WTC11 (cell line): ENCODE results near the gene PDE6G. TPM values are rescaled to one million over a fixed set of nuclear protein-coding genes. Genes with fewer than 3 reads are reported as not detected.

Experiments
- ATF1 ChIP-seq: sonication (generic); formaldehyde crosslinking; IDR thresholded peaks from 2 replicates; pipeline ENCODE4 v1.8.1; 2023; ENCODE audit warnings: mild to moderate bottlenecking, moderate library complexity, missing genetic modification reagents
- CREM ChIP-seq: sonication (generic); formaldehyde crosslinking; IDR thresholded peaks from 2 replicates; pipeline ENCODE4 v1.8.1; 2022; ENCODE audit warnings: mild to moderate bottlenecking, missing genetic modification reagents, moderate library complexity
- GRHL2 ChIP-seq: fragments of 250-450 bp; sonication (Bioruptor Pico); IDR thresholded peaks from 2 replicates; pipeline ENCODE4 v1.8.0; 2022; ENCODE audit warnings: mild to moderate bottlenecking, moderate library complexity; ENCODE audit not compliant: insufficient replicate concordance, severe bottlenecking
- MYBL2 ChIP-seq: sonication (generic); formaldehyde crosslinking; IDR thresholded peaks from 2 replicates; pipeline ENCODE4 v1.8.1; 2023; ENCODE audit warnings: mild to moderate bottlenecking, moderate library complexity, missing genetic modification reagents
- NR2C2 ChIP-seq: sonication (generic); formaldehyde crosslinking; IDR thresholded peaks from 2 replicates; pipeline ENCODE4 v1.8.0; 2022; ENCODE audit warnings: mild to moderate bottlenecking, missing genetic modification reagents
- SMAD3 ChIP-seq: sonication (generic); formaldehyde crosslinking; IDR thresholded peaks from 2 replicates; pipeline ENCODE4 v1.8.0; 2022; ENCODE audit warnings: missing genetic modification reagents, mild to moderate bottlenecking, borderline replicate concordance
- SMAD4 ChIP-seq: sonication (generic); formaldehyde crosslinking; IDR thresholded peaks from 2 replicates; pipeline ENCODE4 v1.8.0; 2022; ENCODE audit warnings: mild to moderate bottlenecking, missing genetic modification reagents
- TEAD1 ChIP-seq: sonication (generic); formaldehyde crosslinking; IDR thresholded peaks from 2 replicates; pipeline ENCODE4 v1.8.0; 2022; ENCODE audit warnings: mild to moderate bottlenecking, missing genetic modification reagents
- ZNF138 ChIP-seq: sonication (generic); formaldehyde crosslinking; conservative IDR thresholded peaks from 2 replicates; pipeline ENCODE4 v1.8.1; 2022; ENCODE audit warnings: mild to moderate bottlenecking, moderate library complexity, missing genetic modification reagents
- ZNF232 ChIP-seq: sonication (generic); formaldehyde crosslinking; IDR thresholded peaks from 2 replicates; pipeline ENCODE4 v1.8.0; 2022; ENCODE audit warnings: mild to moderate bottlenecking, missing genetic modification reagents
- ZNF416 ChIP-seq: fragments of 250-450 bp; sonication (Bioruptor Pico); IDR thresholded peaks from 2 replicates; pipeline ENCODE4 v1.9.0; 2021; ENCODE audit warnings: mild to moderate bottlenecking, inconsistent platforms
- ZNF423 ChIP-seq: fragments of 250-450 bp; sonication (Bioruptor Pico); IDR thresholded peaks from 2 replicates; pipeline ENCODE4 v2.1.2; 2022; ENCODE audit warnings: mild to moderate bottlenecking, moderate library complexity
- total RNA-seq: library from RNA; stranded (reverse); gene quantifications from 3 replicates; pipeline ENCODE4 v1.2.3, GENCODE V29; 2021
- TF ChIP-seq, protein P1 (sequence below): sonication (generic); formaldehyde crosslinking; IDR thresholded peaks from 2 replicates; pipeline ENCODE4 v1.8.1; 2022; ENCODE audit warnings: mild to moderate bottlenecking, missing genetic modification reagents, moderate library complexity, borderline replicate concordance
- TF ChIP-seq, protein P2 (sequence below): fragments of 250-450 bp; sonication (Bioruptor Pico); IDR thresholded peaks from 2 replicates; pipeline ENCODE4 v1.9.0; 2021; ENCODE audit warnings: mild to moderate bottlenecking, borderline replicate concordance
- TF ChIP-seq, protein P3 (sequence below): sonication (generic); formaldehyde crosslinking; IDR thresholded peaks from 2 replicates; pipeline ENCODE4 v1.8.0; 2023; ENCODE audit warnings: mild to moderate bottlenecking, missing genetic modification reagents
- TF ChIP-seq, protein P4 (sequence below): sonication (generic); formaldehyde crosslinking; IDR thresholded peaks from 2 replicates; pipeline ENCODE4 v1.8.0; 2022; ENCODE audit warnings: mild to moderate bottlenecking, missing genetic modification reagents
- TF ChIP-seq, protein P5 (sequence below): sonication (generic); formaldehyde crosslinking; IDR thresholded peaks from 2 replicates; pipeline ENCODE4 v1.8.0; 2022; ENCODE audit warnings: mild to moderate bottlenecking, missing genetic modification reagents
- TF ChIP-seq, protein P6 (sequence below): sonication (generic); formaldehyde crosslinking; IDR thresholded peaks from 2 replicates; pipeline ENCODE4 v1.8.0; 2022; ENCODE audit warnings: mild to moderate bottlenecking, missing genetic modification reagents
- TF ChIP-seq, protein P7 (sequence below): sonication (generic); formaldehyde crosslinking; IDR thresholded peaks from 2 replicates; pipeline ENCODE4 v1.8.0; 2023; ENCODE audit warnings: missing genetic modification reagents, mild to moderate bottlenecking, borderline replicate concordance
- TF ChIP-seq, protein P8 (sequence below): sonication (generic); formaldehyde crosslinking; IDR thresholded peaks from 2 replicates; pipeline ENCODE4 v1.8.1; 2023; ENCODE audit warnings: mild to moderate bottlenecking, moderate library complexity, missing genetic modification reagents

The PDE6G gene
- total RNA-seq, 1 experiment from 2014 or later = 4.4 TPM

DNA sequence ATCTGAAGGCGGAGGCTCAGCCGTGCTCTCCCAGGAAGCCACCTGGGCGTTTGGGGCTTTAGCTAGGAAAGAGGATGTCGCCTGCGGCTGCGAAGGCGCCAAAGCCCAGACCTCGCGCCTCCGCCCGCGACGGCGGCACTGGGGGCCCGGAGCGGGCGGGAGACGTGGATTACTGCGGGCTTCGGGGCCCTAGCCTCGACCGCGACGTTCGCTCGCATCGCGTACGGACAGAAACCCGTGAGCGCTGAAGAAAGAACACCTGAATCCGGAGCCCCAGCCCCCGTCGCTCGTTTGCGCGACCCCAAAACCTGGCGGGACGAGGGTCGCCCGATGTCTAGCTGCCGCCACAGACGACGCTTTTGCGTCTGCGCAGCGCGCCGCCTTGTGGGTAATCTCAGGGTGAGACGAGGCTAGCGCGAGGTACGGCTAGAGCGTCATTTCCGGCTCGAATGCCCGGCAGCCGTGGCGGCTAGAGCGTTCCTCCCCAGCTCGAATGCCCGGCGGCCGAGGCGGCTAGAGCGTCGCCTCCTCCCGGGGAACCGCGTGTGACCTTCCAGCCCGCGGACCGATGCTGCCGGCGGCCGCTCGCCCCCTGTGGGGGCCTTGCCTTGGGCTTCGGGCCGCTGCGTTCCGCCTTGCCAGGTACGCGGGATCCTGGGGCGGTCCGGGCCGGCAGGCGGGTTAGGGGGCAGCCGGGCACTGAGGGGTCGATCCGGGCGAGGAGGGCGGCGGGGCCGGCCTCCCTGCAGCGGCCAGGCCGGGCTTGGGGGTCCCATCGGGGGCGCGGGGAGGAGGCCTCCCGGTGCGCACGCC lies 46.8 kb upstream of the PDE6G start, which contains the start of gene MRPL12 (continued):
- TF ChIP-seq, protein P1, sequence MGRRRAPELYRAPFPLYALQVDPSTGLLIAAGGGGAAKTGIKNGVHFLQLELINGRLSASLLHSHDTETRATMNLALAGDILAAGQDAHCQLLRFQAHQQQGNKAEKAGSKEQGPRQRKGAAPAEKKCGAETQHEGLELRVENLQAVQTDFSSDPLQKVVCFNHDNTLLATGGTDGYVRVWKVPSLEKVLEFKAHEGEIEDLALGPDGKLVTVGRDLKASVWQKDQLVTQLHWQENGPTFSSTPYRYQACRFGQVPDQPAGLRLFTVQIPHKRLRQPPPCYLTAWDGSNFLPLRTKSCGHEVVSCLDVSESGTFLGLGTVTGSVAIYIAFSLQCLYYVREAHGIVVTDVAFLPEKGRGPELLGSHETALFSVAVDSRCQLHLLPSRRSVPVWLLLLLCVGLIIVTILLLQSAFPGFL (CRISPR knock-in tag) = no peak; the same call in 1 of the 2 replicates
- TF ChIP-seq, protein P2, sequence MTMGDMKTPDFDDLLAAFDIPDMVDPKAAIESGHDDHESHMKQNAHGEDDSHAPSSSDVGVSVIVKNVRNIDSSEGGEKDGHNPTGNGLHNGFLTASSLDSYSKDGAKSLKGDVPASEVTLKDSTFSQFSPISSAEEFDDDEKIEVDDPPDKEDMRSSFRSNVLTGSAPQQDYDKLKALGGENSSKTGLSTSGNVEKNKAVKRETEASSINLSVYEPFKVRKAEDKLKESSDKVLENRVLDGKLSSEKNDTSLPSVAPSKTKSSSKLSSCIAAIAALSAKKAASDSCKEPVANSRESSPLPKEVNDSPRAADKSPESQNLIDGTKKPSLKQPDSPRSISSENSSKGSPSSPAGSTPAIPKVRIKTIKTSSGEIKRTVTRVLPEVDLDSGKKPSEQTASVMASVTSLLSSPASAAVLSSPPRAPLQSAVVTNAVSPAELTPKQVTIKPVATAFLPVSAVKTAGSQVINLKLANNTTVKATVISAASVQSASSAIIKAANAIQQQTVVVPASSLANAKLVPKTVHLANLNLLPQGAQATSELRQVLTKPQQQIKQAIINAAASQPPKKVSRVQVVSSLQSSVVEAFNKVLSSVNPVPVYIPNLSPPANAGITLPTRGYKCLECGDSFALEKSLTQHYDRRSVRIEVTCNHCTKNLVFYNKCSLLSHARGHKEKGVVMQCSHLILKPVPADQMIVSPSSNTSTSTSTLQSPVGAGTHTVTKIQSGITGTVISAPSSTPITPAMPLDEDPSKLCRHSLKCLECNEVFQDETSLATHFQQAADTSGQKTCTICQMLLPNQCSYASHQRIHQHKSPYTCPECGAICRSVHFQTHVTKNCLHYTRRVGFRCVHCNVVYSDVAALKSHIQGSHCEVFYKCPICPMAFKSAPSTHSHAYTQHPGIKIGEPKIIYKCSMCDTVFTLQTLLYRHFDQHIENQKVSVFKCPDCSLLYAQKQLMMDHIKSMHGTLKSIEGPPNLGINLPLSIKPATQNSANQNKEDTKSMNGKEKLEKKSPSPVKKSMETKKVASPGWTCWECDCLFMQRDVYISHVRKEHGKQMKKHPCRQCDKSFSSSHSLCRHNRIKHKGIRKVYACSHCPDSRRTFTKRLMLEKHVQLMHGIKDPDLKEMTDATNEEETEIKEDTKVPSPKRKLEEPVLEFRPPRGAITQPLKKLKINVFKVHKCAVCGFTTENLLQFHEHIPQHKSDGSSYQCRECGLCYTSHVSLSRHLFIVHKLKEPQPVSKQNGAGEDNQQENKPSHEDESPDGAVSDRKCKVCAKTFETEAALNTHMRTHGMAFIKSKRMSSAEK (CRISPR knock-in tag) = no peak
- TF ChIP-seq ZNF423 (CRISPR knock-in tag) (no peak), NR2C2 (CRISPR knock-in tag) (no peak), ZNF232 (0 out of 2 replicates have a peak, but pooled peaks have one; percentile 41), GRHL2 (CRISPR knock-in tag) (no peak), TEAD1 (peak; percentile 85), ZNF416 (no peak), ZNF138 (CRISPR knock-in tag) (no peak), SMAD3 (CRISPR knock-in tag) (no peak), CREM (peak; percentile 94), ATF1 (CRISPR knock-in tag) (0 out of 2 replicates have a peak, but pooled peaks have one; percentile 68), SMAD4 (CRISPR knock-in tag) (no peak), MYBL2 (CRISPR knock-in tag) (peak; percentile 81; the same call in 1 of the 2 replicates)
- TF ChIP-seq, protein P3, sequence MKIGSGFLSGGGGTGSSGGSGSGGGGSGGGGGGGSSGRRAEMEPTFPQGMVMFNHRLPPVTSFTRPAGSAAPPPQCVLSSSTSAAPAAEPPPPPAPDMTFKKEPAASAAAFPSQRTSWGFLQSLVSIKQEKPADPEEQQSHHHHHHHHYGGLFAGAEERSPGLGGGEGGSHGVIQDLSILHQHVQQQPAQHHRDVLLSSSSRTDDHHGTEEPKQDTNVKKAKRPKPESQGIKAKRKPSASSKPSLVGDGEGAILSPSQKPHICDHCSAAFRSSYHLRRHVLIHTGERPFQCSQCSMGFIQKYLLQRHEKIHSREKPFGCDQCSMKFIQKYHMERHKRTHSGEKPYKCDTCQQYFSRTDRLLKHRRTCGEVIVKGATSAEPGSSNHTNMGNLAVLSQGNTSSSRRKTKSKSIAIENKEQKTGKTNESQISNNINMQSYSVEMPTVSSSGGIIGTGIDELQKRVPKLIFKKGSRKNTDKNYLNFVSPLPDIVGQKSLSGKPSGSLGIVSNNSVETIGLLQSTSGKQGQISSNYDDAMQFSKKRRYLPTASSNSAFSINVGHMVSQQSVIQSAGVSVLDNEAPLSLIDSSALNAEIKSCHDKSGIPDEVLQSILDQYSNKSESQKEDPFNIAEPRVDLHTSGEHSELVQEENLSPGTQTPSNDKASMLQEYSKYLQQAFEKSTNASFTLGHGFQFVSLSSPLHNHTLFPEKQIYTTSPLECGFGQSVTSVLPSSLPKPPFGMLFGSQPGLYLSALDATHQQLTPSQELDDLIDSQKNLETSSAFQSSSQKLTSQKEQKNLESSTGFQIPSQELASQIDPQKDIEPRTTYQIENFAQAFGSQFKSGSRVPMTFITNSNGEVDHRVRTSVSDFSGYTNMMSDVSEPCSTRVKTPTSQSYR = no peak
- TF ChIP-seq, protein P4, sequence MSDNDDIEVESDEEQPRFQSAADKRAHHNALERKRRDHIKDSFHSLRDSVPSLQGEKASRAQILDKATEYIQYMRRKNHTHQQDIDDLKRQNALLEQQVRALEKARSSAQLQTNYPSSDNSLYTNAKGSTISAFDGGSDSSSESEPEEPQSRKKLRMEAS (CRISPR knock-in tag) = peak; percentile 96
- TF ChIP-seq, protein P5, sequence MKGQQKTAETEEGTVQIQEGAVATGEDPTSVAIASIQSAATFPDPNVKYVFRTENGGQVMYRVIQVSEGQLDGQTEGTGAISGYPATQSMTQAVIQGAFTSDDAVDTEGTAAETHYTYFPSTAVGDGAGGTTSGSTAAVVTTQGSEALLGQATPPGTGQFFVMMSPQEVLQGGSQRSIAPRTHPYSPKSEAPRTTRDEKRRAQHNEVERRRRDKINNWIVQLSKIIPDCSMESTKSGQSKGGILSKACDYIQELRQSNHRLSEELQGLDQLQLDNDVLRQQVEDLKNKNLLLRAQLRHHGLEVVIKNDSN = no peak; the same call in 1 of the 2 replicates
- TF ChIP-seq, protein P6, sequence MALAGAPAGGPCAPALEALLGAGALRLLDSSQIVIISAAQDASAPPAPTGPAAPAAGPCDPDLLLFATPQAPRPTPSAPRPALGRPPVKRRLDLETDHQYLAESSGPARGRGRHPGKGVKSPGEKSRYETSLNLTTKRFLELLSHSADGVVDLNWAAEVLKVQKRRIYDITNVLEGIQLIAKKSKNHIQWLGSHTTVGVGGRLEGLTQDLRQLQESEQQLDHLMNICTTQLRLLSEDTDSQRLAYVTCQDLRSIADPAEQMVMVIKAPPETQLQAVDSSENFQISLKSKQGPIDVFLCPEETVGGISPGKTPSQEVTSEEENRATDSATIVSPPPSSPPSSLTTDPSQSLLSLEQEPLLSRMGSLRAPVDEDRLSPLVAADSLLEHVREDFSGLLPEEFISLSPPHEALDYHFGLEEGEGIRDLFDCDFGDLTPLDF (CRISPR knock-in tag) = no peak
- TF ChIP-seq, protein P7, sequence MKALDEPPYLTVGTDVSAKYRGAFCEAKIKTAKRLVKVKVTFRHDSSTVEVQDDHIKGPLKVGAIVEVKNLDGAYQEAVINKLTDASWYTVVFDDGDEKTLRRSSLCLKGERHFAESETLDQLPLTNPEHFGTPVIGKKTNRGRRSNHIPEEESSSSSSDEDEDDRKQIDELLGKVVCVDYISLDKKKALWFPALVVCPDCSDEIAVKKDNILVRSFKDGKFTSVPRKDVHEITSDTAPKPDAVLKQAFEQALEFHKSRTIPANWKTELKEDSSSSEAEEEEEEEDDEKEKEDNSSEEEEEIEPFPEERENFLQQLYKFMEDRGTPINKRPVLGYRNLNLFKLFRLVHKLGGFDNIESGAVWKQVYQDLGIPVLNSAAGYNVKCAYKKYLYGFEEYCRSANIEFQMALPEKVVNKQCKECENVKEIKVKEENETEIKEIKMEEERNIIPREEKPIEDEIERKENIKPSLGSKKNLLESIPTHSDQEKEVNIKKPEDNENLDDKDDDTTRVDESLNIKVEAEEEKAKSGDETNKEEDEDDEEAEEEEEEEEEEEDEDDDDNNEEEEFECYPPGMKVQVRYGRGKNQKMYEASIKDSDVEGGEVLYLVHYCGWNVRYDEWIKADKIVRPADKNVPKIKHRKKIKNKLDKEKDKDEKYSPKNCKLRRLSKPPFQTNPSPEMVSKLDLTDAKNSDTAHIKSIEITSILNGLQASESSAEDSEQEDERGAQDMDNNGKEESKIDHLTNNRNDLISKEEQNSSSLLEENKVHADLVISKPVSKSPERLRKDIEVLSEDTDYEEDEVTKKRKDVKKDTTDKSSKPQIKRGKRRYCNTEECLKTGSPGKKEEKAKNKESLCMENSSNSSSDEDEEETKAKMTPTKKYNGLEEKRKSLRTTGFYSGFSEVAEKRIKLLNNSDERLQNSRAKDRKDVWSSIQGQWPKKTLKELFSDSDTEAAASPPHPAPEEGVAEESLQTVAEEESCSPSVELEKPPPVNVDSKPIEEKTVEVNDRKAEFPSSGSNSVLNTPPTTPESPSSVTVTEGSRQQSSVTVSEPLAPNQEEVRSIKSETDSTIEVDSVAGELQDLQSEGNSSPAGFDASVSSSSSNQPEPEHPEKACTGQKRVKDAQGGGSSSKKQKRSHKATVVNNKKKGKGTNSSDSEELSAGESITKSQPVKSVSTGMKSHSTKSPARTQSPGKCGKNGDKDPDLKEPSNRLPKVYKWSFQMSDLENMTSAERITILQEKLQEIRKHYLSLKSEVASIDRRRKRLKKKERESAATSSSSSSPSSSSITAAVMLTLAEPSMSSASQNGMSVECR (CRISPR knock-in tag) = peak; percentile 63; the same call in 1 of the 2 replicates
- TF ChIP-seq, protein P8, sequence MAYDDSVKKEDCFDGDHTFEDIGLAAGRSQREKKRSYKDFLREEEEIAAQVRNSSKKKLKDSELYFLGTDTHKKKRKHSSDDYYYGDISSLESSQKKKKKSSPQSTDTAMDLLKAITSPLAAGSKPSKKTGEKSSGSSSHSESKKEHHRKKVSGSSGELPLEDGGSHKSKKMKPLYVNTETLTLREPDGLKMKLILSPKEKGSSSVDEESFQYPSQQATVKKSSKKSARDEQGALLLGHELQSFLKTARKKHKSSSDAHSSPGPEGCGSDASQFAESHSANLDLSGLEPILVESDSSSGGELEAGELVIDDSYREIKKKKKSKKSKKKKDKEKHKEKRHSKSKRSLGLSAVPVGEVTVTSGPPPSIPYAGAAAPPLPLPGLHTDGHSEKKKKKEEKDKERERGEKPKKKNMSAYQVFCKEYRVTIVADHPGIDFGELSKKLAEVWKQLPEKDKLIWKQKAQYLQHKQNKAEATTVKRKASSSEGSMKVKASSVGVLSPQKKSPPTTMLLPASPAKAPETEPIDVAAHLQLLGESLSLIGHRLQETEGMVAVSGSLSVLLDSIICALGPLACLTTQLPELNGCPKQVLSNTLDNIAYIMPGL (CRISPR knock-in tag) = peak; percentile 98
